Measurements from ENCODE around the gene DISP2. TPM values are rescaled to one million over a fixed set of nuclear protein-coding genes. Genes with fewer than 3 reads are reported as not detected.

Gene DISP2
- total RNA-seq, 4 donors from 2014 or later: 8.6 to 12.9 (median 10.9) TPM

DNA sequence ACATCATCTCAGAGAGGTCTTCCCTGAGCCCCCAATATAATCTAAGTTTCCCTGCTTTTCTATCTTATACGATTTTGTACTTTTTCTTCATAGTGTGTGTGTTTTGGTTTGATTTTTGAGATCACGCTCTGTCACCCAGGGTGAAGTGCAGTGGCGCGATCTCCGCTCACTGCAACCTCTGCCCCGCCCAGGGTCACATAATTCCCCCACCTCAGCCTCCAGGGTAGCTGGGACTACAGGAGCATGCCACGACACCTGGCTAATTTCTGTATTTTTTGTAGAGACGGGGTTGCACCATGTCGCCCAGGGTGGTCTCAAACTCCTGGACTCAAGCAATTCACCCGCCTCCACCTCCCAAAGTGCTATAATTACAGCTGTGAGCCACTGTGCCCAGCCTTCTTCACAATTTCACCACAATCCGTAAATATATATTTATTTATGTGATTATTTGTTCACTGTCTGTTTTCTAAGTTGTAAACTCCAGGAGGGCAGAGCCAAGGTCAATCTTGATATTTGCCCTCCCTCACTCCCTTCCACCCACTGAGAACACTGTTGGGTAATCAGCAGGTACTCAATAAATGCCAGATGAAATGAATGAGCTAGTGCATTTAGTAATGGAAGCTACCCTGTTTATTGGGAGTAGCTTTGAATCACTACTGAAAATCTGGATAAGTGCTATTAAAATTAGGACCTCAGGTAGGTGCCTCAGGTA is 24.0 kb downstream of the DISP2 start:
- TF ChIP-seq POLR2A (IDR thresholded peaks at IDR 0.05) (no peak), POLR2AphosphoS5 (IDR thresholded peaks at IDR 0.05) (no peak), EP300 (IDR thresholded peaks at IDR 0.05; ENCODE audit: low read depth) (no peak)
- TF ChIP-seq, protein P1, sequence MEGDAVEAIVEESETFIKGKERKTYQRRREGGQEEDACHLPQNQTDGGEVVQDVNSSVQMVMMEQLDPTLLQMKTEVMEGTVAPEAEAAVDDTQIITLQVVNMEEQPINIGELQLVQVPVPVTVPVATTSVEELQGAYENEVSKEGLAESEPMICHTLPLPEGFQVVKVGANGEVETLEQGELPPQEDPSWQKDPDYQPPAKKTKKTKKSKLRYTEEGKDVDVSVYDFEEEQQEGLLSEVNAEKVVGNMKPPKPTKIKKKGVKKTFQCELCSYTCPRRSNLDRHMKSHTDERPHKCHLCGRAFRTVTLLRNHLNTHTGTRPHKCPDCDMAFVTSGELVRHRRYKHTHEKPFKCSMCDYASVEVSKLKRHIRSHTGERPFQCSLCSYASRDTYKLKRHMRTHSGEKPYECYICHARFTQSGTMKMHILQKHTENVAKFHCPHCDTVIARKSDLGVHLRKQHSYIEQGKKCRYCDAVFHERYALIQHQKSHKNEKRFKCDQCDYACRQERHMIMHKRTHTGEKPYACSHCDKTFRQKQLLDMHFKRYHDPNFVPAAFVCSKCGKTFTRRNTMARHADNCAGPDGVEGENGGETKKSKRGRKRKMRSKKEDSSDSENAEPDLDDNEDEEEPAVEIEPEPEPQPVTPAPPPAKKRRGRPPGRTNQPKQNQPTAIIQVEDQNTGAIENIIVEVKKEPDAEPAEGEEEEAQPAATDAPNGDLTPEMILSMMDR (IDR thresholded peaks at IDR 0.05): no peak
- Histone ChIP-seq H3K4me3 (no peak overlapping the region), H3K27me3 (no peaks in the 10 kb centered on the region), H3K27ac (no peak overlapping the region), H3K36me3 (no peaks in the 10 kb centered on the region), H3K9me3 (no peaks in the 10 kb centered on the region), H3K4me1 (peaks cover 6 to 24% (median 14%) of the 10 kb centered on the region in 4 donors)
- 88 to 92% methylated on average over 5 to 11 of the region's 11 CpGs for WGBS, 2 donors (ENCODE audit: low coverage in 1 of 2)
- intact Hi-C loops (cut with DNase I; ENCODE audit: low total_unique reads): no loop called here
- DNase-seq: no peak
- in situ Hi-C loops (cut with MboI; ENCODE audit: low pct_ligation_motif_present in 1 of 4, low pct_unique_long_range_greater_than_20kb in 1 of 4, low sequenced_read_pairs in 3 of 4): no loop called here

DNA sequence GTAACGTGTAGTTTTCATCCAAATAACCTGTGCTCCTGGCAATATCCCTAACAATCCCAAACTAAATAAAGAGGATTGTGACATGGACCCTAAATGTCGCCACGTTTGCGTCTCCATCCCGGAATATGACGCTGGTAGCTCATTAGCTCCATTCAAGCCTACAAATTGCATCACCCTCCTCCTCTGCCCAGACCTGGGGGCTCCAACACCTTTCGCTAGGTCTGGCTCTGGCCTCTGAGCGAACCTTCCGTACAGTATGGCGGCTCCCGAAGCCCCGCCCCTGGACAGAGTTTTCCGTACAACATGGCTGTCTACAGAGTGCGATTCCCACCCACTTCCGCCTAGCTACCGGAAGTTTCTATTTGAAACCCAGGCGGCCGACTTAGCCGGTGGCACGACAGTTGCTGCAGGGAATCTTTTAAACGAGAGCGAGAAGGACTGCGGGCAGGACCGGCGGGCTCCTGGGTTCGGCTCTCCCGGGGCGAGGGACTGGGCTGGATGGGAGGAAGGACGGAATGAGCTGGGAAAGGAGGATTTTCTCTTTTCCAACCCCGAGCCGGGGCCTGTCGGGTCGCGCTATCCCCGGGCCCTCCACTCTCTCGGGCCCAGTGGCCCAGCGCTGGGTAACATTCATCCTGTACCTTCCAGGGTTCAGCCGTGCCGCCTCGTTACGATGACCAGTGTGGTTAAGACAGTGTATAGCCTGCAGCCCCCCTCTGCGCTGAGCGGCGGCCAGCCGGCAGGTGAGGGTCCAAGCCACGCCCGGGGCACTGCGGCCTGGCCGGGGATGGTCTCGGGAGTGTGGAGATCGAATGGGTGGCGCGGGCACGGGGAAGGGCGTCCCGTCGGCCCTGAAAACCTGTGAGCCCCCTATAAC is 24.8 kb downstream of the DISP2 start, which contains the start of gene KNSTRN:
TSS of gene KNSTRN (plus strand) at position 142 of the 877 bp plus-strand sequence. CDS start at position 257, 115 bp downstream.
- Histone ChIP-seq H3K9me3 (no peaks in the 10 kb centered on the region), H3K27me3 (no peaks in the 10 kb centered on the region), H3K4me3 (peak within 1 kb of the TSS; percentile 77 to 84 (median 78)), H3K4me1 (peaks cover 6 to 24% (median 14%) of the 10 kb centered on the region in 4 donors), H3K27ac (peak within 1 kb of the TSS; percentile 47 to 71 (median 61)), H3K36me3 (no peaks in the 10 kb centered on the region)
- TF ChIP-seq EP300 (IDR thresholded peaks at IDR 0.05; ENCODE audit: low read depth): no peak
- TF ChIP-seq POLR2AphosphoS5 (IDR thresholded peaks at IDR 0.05): peak in 2 of 3 donors; percentile 43 to 73
- in situ Hi-C loops (cut with MboI; ENCODE audit: low pct_ligation_motif_present in 1 of 4, low pct_unique_long_range_greater_than_20kb in 1 of 4, low sequenced_read_pairs in 3 of 4) (no loop called here), intact Hi-C loops (cut with DNase I; ENCODE audit: low total_unique reads) (no loop called here)
- peak; percentile 94 for DNase-seq
- WGBS, 2 donors (ENCODE audit: low coverage in 1 of 2): 0 to 8% methylated on average over 1 to 43 of the region's 57 CpGs

DNA sequence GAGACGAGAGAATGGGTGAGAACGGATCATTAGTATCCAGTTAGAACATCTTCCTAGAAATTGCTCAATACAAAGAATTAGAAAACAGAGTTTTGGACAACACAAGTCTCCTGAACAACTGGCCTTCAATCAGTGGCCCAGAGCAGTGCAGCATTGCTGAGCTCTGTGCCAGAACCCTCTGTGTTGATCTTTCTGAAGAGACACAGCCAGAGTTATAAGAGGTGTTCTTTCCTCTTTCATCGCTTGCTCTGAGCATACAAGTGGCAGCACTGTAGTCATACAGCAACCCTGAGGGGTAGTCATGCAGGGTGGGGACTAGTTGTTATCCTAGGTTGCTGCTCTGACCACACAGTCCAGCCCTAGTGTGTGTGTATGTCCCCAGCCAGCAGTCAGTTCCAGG is 28.5 kb downstream of the DISP2 start:
- peaks cover 0 to 6% (median 1%) of the 10 kb centered on the region in 4 donors for H3K36me3 ChIP-seq
- WGBS, 2 donors (ENCODE audit: low coverage in 1 of 2): 92 to 96% methylated on average over 2 to 3 of the region's 3 CpGs
- no peak for DNase-seq

DNA sequence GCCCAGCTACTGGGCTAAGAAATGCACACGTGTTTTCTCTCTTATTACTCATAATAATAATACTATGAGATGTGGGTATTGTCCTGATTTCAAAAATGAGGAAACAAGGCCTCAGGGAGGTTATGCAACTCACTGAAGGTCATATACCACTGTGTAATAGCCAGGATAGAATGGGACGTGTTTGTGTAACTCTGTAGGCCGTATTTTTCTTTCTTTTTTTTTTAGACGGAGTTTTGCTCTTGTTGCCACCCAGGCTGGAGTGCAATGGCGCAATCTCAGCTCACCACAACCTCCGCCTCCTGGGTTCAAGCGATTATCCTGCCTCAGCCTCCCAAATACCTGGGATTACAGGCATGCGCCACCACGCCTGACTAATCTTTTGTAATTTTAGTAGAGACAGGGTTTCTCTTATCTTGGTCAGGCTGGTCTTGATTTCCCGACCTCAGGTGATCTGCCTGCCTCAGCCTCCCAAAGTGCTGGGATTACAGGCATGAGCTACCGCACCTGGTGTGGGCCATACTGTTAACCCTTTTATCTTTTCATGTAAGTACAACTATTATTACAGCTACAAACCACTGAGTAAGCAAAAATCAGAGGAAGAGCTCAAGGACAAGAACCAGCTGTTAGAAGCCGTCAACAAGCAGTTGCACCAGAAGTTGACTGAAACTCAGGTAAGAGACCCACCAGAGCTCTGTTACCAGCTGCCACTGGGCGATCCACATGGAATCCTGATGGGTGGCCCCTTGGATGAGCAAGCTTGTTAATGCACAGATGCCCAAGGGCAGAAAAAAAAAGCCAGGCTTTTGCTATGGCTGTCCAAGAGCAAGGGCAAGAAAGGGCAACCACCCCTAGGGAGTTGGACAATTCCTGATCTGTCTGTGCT is 31.2 kb downstream of the DISP2 start:
- Histone ChIP-seq H3K9me3 (no peaks in the 10 kb centered on the region), H3K27me3 (no peaks in the 10 kb centered on the region), H3K27ac (no peak overlapping the region), H3K4me3 (no peak overlapping the region), H3K36me3 (peaks cover 0 to 15% (median 4%) of the 10 kb centered on the region in 4 donors), H3K4me1 (peaks cover 0 to 9% (median under 1%) of the 10 kb centered on the region in 4 donors)
- TF ChIP-seq POLR2A (IDR thresholded peaks at IDR 0.05) (no peak), EP300 (IDR thresholded peaks at IDR 0.05; ENCODE audit: low read depth) (no peak), POLR2AphosphoS5 (IDR thresholded peaks at IDR 0.05) (no peak)
- TF ChIP-seq, protein P1 (IDR thresholded peaks at IDR 0.05): no peak
- in situ Hi-C loops (cut with MboI; ENCODE audit: low pct_ligation_motif_present in 1 of 4, low pct_unique_long_range_greater_than_20kb in 1 of 4, low sequenced_read_pairs in 3 of 4): no loop called here
- intact Hi-C loops (cut with DNase I; ENCODE audit: low total_unique reads): no loop called here
- no peak for DNase-seq
- WGBS, 2 donors (ENCODE audit: low coverage in 1 of 2): 84 to 93% methylated on average over 6 to 13 of the region's 13 CpGs

More for the DNA sequence above, 28.5 kb downstream of the DISP2 start:
- TF ChIP-seq, protein P1 (IDR thresholded peaks at IDR 0.05): no peak
- TF ChIP-seq POLR2A (IDR thresholded peaks at IDR 0.05): no peak
- no peak for TF ChIP-seq EP300 (IDR thresholded peaks at IDR 0.05; ENCODE audit: low read depth)
- TF ChIP-seq POLR2AphosphoS5 (IDR thresholded peaks at IDR 0.05): no peak
- in situ Hi-C loops (cut with MboI; ENCODE audit: low pct_ligation_motif_present in 1 of 4, low pct_unique_long_range_greater_than_20kb in 1 of 4, low sequenced_read_pairs in 3 of 4) (no loop called here), intact Hi-C loops (cut with DNase I; ENCODE audit: low total_unique reads) (no loop called here)
- no peak overlapping the region for H3K27ac ChIP-seq
- no peak overlapping the region for H3K4me3 ChIP-seq
- H3K9me3 ChIP-seq: no peaks in the 10 kb centered on the region
- H3K27me3 ChIP-seq: no peaks in the 10 kb centered on the region
- peaks cover 6 to 15% (median 10%) of the 10 kb centered on the region in 4 donors for H3K4me1 ChIP-seq
